Liver (tissue), 3 donors: ENCODE data around the gene BBS5.
"Not testable (repeated sequence)": the region's sequence is repeated elsewhere in the genome, so short reads cannot be mapped to it uniquely, and the experiment has no call there.

Source experiments
- EGR1 ChIP-seq, 2 donors: IDR thresholded peaks; 2 replicates each; pipeline ENCODE4 v1.6.1; 2016 to 2018; ENCODE audit warnings: antibody characterized with exemption in 2 of 2, low read depth in 2 of 2
- GABPA ChIP-seq, 2 donors: IDR thresholded peaks in 1 of 2; conservative IDR thresholded peaks in 1 of 2; 2 replicates each; pipeline ENCODE4 v1.6.1; 2016; ENCODE audit warnings: antibody characterized with exemption in 2 of 2, mild to moderate bottlenecking in 1 of 2, moderate library complexity in 1 of 2
- HNF4A ChIP-seq, 2 donors: conservative IDR thresholded peaks; 2 replicates each; pipeline ENCODE4 v1.6.1; 2016; ENCODE audit warnings: antibody characterized with exemption in 2 of 2, mild to moderate bottlenecking in 2 of 2
- NR2F2 ChIP-seq: IDR thresholded peaks from 2 replicates; pipeline ENCODE4 v1.6.1; 2016; ENCODE audit warnings: antibody characterized with exemption
- RAD21 ChIP-seq, 2 donors: IDR thresholded peaks; 2 replicates each; pipeline ENCODE4 v1.6.1; 2016; ENCODE audit warnings: antibody characterized with exemption in 2 of 2, mild to moderate bottlenecking in 2 of 2
- SP1 ChIP-seq: IDR thresholded peaks from 2 replicates; pipeline ENCODE4 v1.6.1; 2018; ENCODE audit warnings: antibody characterized with exemption, mild to moderate bottlenecking
- TAF1 ChIP-seq: conservative IDR thresholded peaks from 2 replicates; pipeline ENCODE4 v1.6.1; 2016; ENCODE audit warnings: antibody characterized with exemption, mild to moderate bottlenecking
- YY1 ChIP-seq: IDR thresholded peaks from 2 replicates; pipeline ENCODE4 v1.6.1; 2016; ENCODE audit warnings: antibody characterized with exemption, mild to moderate bottlenecking
- TF ChIP-seq, protein P1 (sequence below): fragments of 150-350 bp; IDR thresholded peaks from 2 replicates; pipeline ENCODE4 v1.5.1; 2017; ENCODE audit warnings: improper control_type of control experiment, low read depth, low read length; ENCODE audit not compliant: missing input control
- TF ChIP-seq, protein P2 (sequence below): IDR thresholded peaks from 2 replicates; pipeline ENCODE4 v1.6.1; 2016; ENCODE audit warnings: antibody characterized with exemption
- TF ChIP-seq, protein P3 (sequence below): IDR thresholded peaks from 2 replicates; pipeline ENCODE4 v1.6.1; 2016; ENCODE audit warnings: antibody characterized with exemption
- TF ChIP-seq, protein P4 (sequence below): IDR thresholded peaks from 2 replicates; pipeline ENCODE4 v1.6.1; 2016; ENCODE audit warnings: antibody characterized with exemption, mild to moderate bottlenecking
- donor health status: healthy.
- donor health status: healthy.

DNA sequence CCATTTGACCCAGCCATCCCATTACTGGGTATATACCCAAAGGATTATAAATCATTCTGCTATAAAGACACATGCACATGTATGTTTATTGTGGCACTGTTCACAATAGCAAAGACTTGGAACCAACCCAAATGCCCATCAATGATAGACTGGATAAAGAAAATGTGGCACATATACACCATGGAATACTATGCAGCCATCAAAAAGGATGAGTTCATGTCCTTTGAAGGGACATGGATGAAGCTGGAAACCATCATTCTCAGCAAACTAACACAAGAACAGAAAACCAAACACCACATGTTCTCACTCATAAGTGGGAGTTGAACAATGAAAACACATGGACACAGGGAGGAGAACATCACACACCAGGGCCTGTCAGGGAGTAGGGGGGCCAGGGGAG lies 47.5 kb upstream of the BBS5 start:
- TF ChIP-seq HNF4A (conservative IDR thresholded peaks at IDR 0.05); TAF1; GABPA (IDR thresholded peaks at IDR 0.05 in 1 of 2, conservative IDR thresholded peaks at IDR 0.05 in 1 of 2); RAD21 (IDR thresholded peaks at IDR 0.05); EGR1 (IDR thresholded peaks at IDR 0.05; ENCODE audit: low read depth in 2 of 2); NR2F2; YY1; SP1: not testable (repeated sequence)
- TF ChIP-seq, protein P1, sequence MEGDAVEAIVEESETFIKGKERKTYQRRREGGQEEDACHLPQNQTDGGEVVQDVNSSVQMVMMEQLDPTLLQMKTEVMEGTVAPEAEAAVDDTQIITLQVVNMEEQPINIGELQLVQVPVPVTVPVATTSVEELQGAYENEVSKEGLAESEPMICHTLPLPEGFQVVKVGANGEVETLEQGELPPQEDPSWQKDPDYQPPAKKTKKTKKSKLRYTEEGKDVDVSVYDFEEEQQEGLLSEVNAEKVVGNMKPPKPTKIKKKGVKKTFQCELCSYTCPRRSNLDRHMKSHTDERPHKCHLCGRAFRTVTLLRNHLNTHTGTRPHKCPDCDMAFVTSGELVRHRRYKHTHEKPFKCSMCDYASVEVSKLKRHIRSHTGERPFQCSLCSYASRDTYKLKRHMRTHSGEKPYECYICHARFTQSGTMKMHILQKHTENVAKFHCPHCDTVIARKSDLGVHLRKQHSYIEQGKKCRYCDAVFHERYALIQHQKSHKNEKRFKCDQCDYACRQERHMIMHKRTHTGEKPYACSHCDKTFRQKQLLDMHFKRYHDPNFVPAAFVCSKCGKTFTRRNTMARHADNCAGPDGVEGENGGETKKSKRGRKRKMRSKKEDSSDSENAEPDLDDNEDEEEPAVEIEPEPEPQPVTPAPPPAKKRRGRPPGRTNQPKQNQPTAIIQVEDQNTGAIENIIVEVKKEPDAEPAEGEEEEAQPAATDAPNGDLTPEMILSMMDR, result not testable (repeated sequence)
- TF ChIP-seq, protein P2, sequence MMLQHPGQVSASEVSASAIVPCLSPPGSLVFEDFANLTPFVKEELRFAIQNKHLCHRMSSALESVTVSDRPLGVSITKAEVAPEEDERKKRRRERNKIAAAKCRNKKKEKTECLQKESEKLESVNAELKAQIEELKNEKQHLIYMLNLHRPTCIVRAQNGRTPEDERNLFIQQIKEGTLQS, result not testable (repeated sequence)
- TF ChIP-seq, protein P3, sequence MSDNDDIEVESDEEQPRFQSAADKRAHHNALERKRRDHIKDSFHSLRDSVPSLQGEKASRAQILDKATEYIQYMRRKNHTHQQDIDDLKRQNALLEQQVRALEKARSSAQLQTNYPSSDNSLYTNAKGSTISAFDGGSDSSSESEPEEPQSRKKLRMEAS, result not testable (repeated sequence)
- TF ChIP-seq, protein P4, sequence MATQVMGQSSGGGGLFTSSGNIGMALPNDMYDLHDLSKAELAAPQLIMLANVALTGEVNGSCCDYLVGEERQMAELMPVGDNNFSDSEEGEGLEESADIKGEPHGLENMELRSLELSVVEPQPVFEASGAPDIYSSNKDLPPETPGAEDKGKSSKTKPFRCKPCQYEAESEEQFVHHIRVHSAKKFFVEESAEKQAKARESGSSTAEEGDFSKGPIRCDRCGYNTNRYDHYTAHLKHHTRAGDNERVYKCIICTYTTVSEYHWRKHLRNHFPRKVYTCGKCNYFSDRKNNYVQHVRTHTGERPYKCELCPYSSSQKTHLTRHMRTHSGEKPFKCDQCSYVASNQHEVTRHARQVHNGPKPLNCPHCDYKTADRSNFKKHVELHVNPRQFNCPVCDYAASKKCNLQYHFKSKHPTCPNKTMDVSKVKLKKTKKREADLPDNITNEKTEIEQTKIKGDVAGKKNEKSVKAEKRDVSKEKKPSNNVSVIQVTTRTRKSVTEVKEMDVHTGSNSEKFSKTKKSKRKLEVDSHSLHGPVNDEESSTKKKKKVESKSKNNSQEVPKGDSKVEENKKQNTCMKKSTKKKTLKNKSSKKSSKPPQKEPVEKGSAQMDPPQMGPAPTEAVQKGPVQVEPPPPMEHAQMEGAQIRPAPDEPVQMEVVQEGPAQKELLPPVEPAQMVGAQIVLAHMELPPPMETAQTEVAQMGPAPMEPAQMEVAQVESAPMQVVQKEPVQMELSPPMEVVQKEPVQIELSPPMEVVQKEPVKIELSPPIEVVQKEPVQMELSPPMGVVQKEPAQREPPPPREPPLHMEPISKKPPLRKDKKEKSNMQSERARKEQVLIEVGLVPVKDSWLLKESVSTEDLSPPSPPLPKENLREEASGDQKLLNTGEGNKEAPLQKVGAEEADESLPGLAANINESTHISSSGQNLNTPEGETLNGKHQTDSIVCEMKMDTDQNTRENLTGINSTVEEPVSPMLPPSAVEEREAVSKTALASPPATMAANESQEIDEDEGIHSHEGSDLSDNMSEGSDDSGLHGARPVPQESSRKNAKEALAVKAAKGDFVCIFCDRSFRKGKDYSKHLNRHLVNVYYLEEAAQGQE, result not testable (repeated sequence)
